Measurements from ENCODE around the gene S100A1.

S100A1 gene

GRCh38 chr1:153610811-153611301 lies 17.4 kb upstream of the S100A1 start:
- 89% methylated on average over 7 of the region's 7 CpGs for WGBS
- no peak overlapping the region for H3K27ac ChIP-seq (ENCODE audit: low read depth, low read length)
- H3K27me3 ChIP-seq (ENCODE audit: insufficient read depth, low read length): no peaks in the 10 kb centered on the region
- H3K36me3 ChIP-seq (ENCODE audit: insufficient read depth, low read length): no peaks in the 10 kb centered on the region
- no peak overlapping the region for H3K4me3 ChIP-seq (ENCODE audit: low read length)
- peaks cover 43% of the 10 kb centered on the region for H3K4me1 ChIP-seq (ENCODE audit: insufficient read depth, low read length)
- no peaks in the 10 kb centered on the region for H3K9me3 ChIP-seq (ENCODE audit: insufficient read depth, low read depth, low read length)
- H3K9ac ChIP-seq (ENCODE audit: low read depth, low read length): no peak overlapping the region

- Histone ChIP-seq H3K27ac (ENCODE audit: low read depth, low read length) (no peak overlapping the region), H3K9ac (ENCODE audit: low read depth, low read length) (no peak overlapping the region), H3K27me3 (ENCODE audit: insufficient read depth, low read length) (no peaks in the 10 kb centered on the region), H3K4me1 (ENCODE audit: insufficient read depth, low read length) (peaks cover 43% of the 10 kb centered on the region), H3K9me3 (ENCODE audit: insufficient read depth, low read depth, low read length) (no peaks in the 10 kb centered on the region), H3K36me3 (ENCODE audit: insufficient read depth, low read length) (no peaks in the 10 kb centered on the region), H3K4me3 (ENCODE audit: low read length) (no peak overlapping the region; the same call in 1 of the 2 replicates)
- 93% methylated on average over 1 of the region's 1 CpG for WGBS
These were observed 16.9 kb upstream of the S100A1 start for GRCh38 chr1:153611356-153611755.

GRCh38 chr1:153612111-153612754 lies 16.0 kb upstream of the S100A1 start:
- Histone ChIP-seq H3K9me3 (ENCODE audit: insufficient read depth, low read depth, low read length) (no peaks in the 10 kb centered on the region), H3K9ac (ENCODE audit: low read depth, low read length) (peak overlapping the region; percentile 25), H3K4me1 (ENCODE audit: insufficient read depth, low read length) (peaks cover 43% of the 10 kb centered on the region), H3K4me3 (ENCODE audit: low read length) (peak overlapping the region; percentile 45), H3K36me3 (ENCODE audit: insufficient read depth, low read length) (no peaks in the 10 kb centered on the region), H3K27me3 (ENCODE audit: insufficient read depth, low read length) (no peaks in the 10 kb centered on the region), H3K27ac (ENCODE audit: low read depth, low read length) (no peak overlapping the region)
- WGBS: 67% methylated on average over 9 of the region's 11 CpGs

- peak within 1 kb of the TSS; percentile 25 for H3K9ac ChIP-seq (ENCODE audit: low read depth, low read length)
- peak within 1 kb of the TSS; percentile 45 for H3K4me3 ChIP-seq (ENCODE audit: low read length)
- H3K9me3 ChIP-seq (ENCODE audit: insufficient read depth, low read depth, low read length): no peaks in the 10 kb centered on the region
- WGBS: 19% methylated on average over 8 of the region's 9 CpGs
- H3K36me3 ChIP-seq (ENCODE audit: insufficient read depth, low read length): no peaks in the 10 kb centered on the region; the same call in 1 of the 2 replicates
- H3K27ac ChIP-seq (ENCODE audit: low read depth, low read length): no peak within 1 kb of the TSS
- no peaks in the 10 kb centered on the region for H3K27me3 ChIP-seq (ENCODE audit: insufficient read depth, low read length)
- peaks cover 38% of the 10 kb centered on the region for H3K4me1 ChIP-seq (ENCODE audit: insufficient read depth, low read length)
These were observed 15.4 kb upstream of the S100A1 start, which contains the start of gene S100A16 for GRCh38 chr1:153612755-153613331. Gene S100A16 (minus strand): TSS chr1:153613137. CDS start chr1:153608151, 4,986 bp downstream.

GRCh38 chr1:153613406-153613805 lies 14.8 kb upstream of the S100A1 start:
- Histone ChIP-seq H3K27me3 (ENCODE audit: insufficient read depth, low read length) (no peaks in the 10 kb centered on the region), H3K27ac (ENCODE audit: low read depth, low read length) (no peak overlapping the region), H3K4me3 (ENCODE audit: low read length) (no peak overlapping the region; the same call in 1 of the 2 replicates), H3K36me3 (ENCODE audit: insufficient read depth, low read length) (peaks cover 1% of the 10 kb centered on the region), H3K9me3 (ENCODE audit: insufficient read depth, low read depth, low read length) (no peaks in the 10 kb centered on the region), H3K9ac (ENCODE audit: low read depth, low read length) (no peak overlapping the region), H3K4me1 (ENCODE audit: insufficient read depth, low read length) (peaks cover 33% of the 10 kb centered on the region)
- WGBS: 78% methylated on average over 5 of the region's 5 CpGs

GRCh38 chr1:153614189-153614900 lies 13.9 kb upstream of the S100A1 start:
- H3K4me3 ChIP-seq (ENCODE audit: low read length): no peak overlapping the region
- H3K9me3 ChIP-seq (ENCODE audit: insufficient read depth, low read depth, low read length): no peaks in the 10 kb centered on the region
- H3K4me1 ChIP-seq (ENCODE audit: insufficient read depth, low read length): peaks cover 24% of the 10 kb centered on the region
- H3K9ac ChIP-seq (ENCODE audit: low read depth, low read length): no peak overlapping the region
- no peaks in the 10 kb centered on the region for H3K27me3 ChIP-seq (ENCODE audit: insufficient read depth, low read length)
- H3K36me3 ChIP-seq (ENCODE audit: insufficient read depth, low read length): peaks cover 11% of the 10 kb centered on the region
- no peak overlapping the region for H3K27ac ChIP-seq (ENCODE audit: low read depth, low read length)
- WGBS: 95% methylated on average over 2 of the region's 2 CpGs

- Histone ChIP-seq H3K36me3 (ENCODE audit: insufficient read depth, low read length) (peaks cover 15% of the 10 kb centered on the region), H3K27ac (ENCODE audit: low read depth, low read length) (no peak overlapping the region), H3K9me3 (ENCODE audit: insufficient read depth, low read depth, low read length) (no peaks in the 10 kb centered on the region), H3K4me3 (ENCODE audit: low read length) (no peak overlapping the region), H3K9ac (ENCODE audit: low read depth, low read length) (no peak overlapping the region), H3K4me1 (ENCODE audit: insufficient read depth, low read length) (peaks cover 19% of the 10 kb centered on the region), H3K27me3 (ENCODE audit: insufficient read depth, low read length) (no peaks in the 10 kb centered on the region)
- WGBS: 94% methylated on average over 7 of the region's 7 CpGs
These were observed 13.3 kb upstream of the S100A1 start for GRCh38 chr1:153614906-153615305.

DNA sequence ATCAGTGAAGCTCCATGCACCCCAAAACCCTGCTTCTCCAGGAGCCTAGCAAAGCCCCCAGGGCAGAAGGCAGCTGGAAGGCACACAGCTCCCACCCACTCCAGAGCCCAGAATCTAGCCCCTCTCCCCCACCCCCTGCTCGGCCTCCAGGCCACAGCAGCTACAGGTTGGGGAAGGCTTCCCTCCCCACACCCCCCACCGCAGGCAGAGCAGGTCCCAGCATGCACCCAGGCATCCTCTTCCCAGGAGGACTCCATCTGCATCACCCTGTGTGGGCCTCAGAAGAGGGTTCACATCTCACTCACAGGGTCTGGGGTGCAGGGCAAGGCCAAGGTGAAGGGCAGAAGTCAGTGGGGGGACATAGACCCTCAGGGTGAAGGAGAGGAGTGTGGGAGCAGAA lies 12.8 kb upstream of the S100A1 start:
- Histone ChIP-seq H3K4me1 (ENCODE audit: insufficient read depth, low read length) (peaks cover 15% of the 10 kb centered on the region), H3K9ac (ENCODE audit: low read depth, low read length) (no peak overlapping the region), H3K9me3 (ENCODE audit: insufficient read depth, low read depth, low read length) (no peaks in the 10 kb centered on the region), H3K4me3 (ENCODE audit: low read length) (no peak overlapping the region), H3K27ac (ENCODE audit: low read depth, low read length) (no peak overlapping the region), H3K36me3 (ENCODE audit: insufficient read depth, low read length) (peaks cover 17% of the 10 kb centered on the region), H3K27me3 (ENCODE audit: insufficient read depth, low read length) (no peaks in the 10 kb centered on the region)
- 85% methylated on average over 2 of the region's 2 CpGs for WGBS

GRCh38 chr1:153616144-153616916 lies 11.9 kb upstream of the S100A1 start, which contains the start of gene S100A14:
Gene S100A14 (minus strand): TSS chr1:153616325. CDS start chr1:153615858, 467 bp downstream.
- H3K27ac ChIP-seq (ENCODE audit: low read depth, low read length): no peak within 1 kb of the TSS
- H3K27me3 ChIP-seq (ENCODE audit: insufficient read depth, low read length): no peaks in the 10 kb centered on the region
- no peaks in the 10 kb centered on the region for H3K9me3 ChIP-seq (ENCODE audit: insufficient read depth, low read depth, low read length)
- H3K4me3 ChIP-seq (ENCODE audit: low read length): no peak within 1 kb of the TSS
- H3K4me1 ChIP-seq (ENCODE audit: insufficient read depth, low read length): peaks cover 14% of the 10 kb centered on the region
- no peak within 1 kb of the TSS for H3K9ac ChIP-seq (ENCODE audit: low read depth, low read length)
- 83% methylated on average over 10 of the region's 10 CpGs for whole genome bisulfite sequencing
- H3K36me3 ChIP-seq (ENCODE audit: insufficient read depth, low read length): peaks cover 21% of the 10 kb centered on the region

- H3K27ac ChIP-seq (ENCODE audit: low read depth, low read length): no peak overlapping the region
These were observed 11.3 kb upstream of the S100A1 start for GRCh38 chr1:153616917-153617311.

More at GRCh38 chr1:153616917-153617311, 11.3 kb upstream of the S100A1 start:
- no peaks in the 10 kb centered on the region for H3K9me3 ChIP-seq (ENCODE audit: insufficient read depth, low read depth, low read length)
- H3K9ac ChIP-seq (ENCODE audit: low read depth, low read length): no peak overlapping the region
- H3K27me3 ChIP-seq (ENCODE audit: insufficient read depth, low read length): no peaks in the 10 kb centered on the region
- H3K4me1 ChIP-seq (ENCODE audit: insufficient read depth, low read length): peaks cover 9% of the 10 kb centered on the region
- WGBS: 84% methylated on average over 5 of the region's 5 CpGs
- H3K36me3 ChIP-seq (ENCODE audit: insufficient read depth, low read length): peaks cover 23% of the 10 kb centered on the region
- no peak overlapping the region for H3K4me3 ChIP-seq (ENCODE audit: low read length)
